NB4 (cell line): ENCODE data around the gene ESM1.

ENCODE experiments used
- DNase-seq: peaks from one replicate; pipeline ENCODE4 v3.0.0; 2010; ENCODE audit warnings: low read depth
- H3K4me3 ChIP-seq: one replicate; pipeline ENCODE4 v1.5.1; 2011; ENCODE audit warnings: mild to moderate bottlenecking, low read depth, low read length, moderate library complexity
- MYC ChIP-seq: IDR thresholded peaks from 2 replicates; pipeline ENCODE4 v1.6.1; 2011; ENCODE audit warnings: low read depth, low read length
- POLR2A ChIP-seq: IDR thresholded peaks from 2 replicates; pipeline ENCODE4 v1.6.1; 2011; ENCODE audit warnings: mild to moderate bottlenecking; ENCODE audit not compliant: insufficient read length; ENCODE audit errors: extremely low read depth
- TF ChIP-seq, protein P1 (sequence below): IDR thresholded peaks from one replicate; pipeline ENCODE4 v1.5.1; 2012; ENCODE audit warnings: low read depth, low read length
- TF ChIP-seq, protein P2 (sequence below): IDR thresholded peaks from 2 replicates; pipeline ENCODE4 v1.6.1; 2011; ENCODE audit warnings: low read depth, low read length

ESM1 gene

GRCh38 chr5:54969856-54970828, 15.3 kb downstream of the ESM1 start:
- no peak for DNase-seq
- TF ChIP-seq, protein P1, sequence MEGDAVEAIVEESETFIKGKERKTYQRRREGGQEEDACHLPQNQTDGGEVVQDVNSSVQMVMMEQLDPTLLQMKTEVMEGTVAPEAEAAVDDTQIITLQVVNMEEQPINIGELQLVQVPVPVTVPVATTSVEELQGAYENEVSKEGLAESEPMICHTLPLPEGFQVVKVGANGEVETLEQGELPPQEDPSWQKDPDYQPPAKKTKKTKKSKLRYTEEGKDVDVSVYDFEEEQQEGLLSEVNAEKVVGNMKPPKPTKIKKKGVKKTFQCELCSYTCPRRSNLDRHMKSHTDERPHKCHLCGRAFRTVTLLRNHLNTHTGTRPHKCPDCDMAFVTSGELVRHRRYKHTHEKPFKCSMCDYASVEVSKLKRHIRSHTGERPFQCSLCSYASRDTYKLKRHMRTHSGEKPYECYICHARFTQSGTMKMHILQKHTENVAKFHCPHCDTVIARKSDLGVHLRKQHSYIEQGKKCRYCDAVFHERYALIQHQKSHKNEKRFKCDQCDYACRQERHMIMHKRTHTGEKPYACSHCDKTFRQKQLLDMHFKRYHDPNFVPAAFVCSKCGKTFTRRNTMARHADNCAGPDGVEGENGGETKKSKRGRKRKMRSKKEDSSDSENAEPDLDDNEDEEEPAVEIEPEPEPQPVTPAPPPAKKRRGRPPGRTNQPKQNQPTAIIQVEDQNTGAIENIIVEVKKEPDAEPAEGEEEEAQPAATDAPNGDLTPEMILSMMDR: no peak
- TF ChIP-seq POLR2A (no peak), MYC (no peak)
- TF ChIP-seq, protein P2, sequence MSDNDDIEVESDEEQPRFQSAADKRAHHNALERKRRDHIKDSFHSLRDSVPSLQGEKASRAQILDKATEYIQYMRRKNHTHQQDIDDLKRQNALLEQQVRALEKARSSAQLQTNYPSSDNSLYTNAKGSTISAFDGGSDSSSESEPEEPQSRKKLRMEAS: no peak
- no peak overlapping the region for H3K4me3 ChIP-seq

- TF ChIP-seq, protein P2: no peak
- TF ChIP-seq POLR2A (no peak), MYC (no peak)
- TF ChIP-seq, protein P1: no peak
These were observed 16.2 kb downstream of the ESM1 start for GRCh38 chr5:54969242-54969641.

DNA sequence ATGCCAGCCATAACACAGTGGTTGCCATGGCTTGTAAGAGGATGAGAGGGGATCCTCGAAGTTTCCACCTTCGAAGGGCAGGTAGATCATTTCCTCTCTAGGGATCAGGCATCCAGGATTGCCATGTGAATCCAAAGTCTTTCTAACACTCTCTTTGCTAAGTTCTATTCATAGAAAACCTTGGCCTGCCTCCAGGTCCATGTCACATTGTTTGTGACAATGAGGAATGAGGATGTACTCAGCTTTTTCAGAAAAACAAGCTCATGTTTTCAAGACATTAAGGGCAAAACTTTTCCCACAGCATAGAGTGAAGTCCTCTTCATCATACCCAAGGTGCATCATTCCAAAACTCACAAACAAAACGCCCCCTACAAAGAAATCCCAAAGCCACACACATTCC, 19.6 kb downstream of the ESM1 start:
- DNase-seq: no peak
- H3K4me3 ChIP-seq: no peak overlapping the region
- TF ChIP-seq, protein P1: no peak
- TF ChIP-seq, protein P2: no peak
- TF ChIP-seq POLR2A (no peak), MYC (no peak)

More at GRCh38 chr5:54969242-54969641, 16.2 kb downstream of the ESM1 start:
- no peak overlapping the region for H3K4me3 ChIP-seq
- no peak for DNase-seq

DNA sequence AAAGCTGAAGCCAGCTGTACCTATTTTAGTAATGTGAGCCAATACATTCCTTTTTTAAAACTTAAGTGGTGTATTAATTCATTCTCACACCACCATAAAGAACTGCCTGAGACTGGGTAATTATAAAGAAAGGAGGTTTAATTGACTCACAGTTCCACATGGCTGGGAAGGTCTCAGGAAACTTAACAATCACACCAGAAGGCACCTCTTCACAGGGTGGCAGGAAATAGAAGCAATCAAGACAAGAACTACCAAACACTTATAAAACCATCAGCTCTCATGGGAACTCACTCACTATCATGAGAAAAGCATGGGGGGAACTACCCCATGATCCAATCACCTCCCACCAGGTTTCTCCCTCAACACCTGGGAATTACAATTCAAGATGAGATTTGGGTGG, 21.0 kb downstream of the ESM1 start:
- no peak overlapping the region for H3K4me3 ChIP-seq
- DNase-seq: no peak
- TF ChIP-seq MYC (no peak), POLR2A (no peak)
- TF ChIP-seq, protein P2: no peak
- TF ChIP-seq, protein P1: no peak

DNA sequence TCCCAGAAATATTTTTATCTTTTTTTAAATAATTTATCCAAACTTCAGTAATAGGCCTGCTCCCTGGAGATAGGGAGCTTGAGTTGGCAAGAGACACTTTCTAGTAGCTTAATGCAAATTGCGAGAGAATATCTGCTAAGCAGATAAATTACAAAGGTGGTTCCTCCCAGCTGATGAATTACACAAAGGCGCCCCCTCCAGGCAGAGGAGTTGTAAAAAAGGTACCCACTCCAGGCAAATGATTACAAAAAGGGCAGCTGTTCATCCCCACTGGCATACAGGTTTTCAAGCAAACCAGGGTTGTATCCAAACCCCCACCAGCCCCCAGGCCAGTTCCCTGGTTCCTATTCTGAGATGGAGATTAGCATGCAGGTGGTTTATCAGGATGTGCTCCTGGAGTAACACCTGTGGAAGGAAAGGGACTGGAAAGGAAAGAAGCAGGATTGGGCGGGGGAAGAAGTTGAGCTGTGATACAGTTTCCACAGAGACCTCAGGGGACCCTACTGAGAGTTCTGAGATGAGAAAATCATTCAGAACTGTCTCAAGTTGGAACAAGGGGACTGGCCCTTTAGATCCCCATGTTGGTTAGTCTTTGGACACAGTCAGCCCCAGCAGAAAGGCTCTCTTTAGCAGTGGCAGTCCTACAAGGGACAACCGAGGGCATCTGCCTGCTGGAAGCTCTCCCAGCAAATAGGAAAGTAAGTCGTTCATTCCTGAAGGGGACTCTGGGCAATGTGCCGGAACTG, 25.5 kb downstream of the ESM1 start:
- peak; percentile 37 for DNase-seq
- TF ChIP-seq MYC (no peak), POLR2A (no peak)
- TF ChIP-seq, protein P2: no peak
- TF ChIP-seq, protein P1: peak; percentile 58
- no peak overlapping the region for H3K4me3 ChIP-seq
